Stomach (tissue), 4 donors: ENCODE results near the gene ADGRL2.

Experiments used
- CTCF ChIP-seq, 7 experiments: fragments of 450-650 bp in 4 of 7; fragments of 200-600 bp in 3 of 7; sonication (generic) in 3 of 7; IDR thresholded peaks; one replicate each; pipeline ENCODE4 v1.5.1; 2016 to 2019; ENCODE audit warnings: antibody characterized with exemption in 7 of 7, control low read depth in 2 of 7, mild to moderate bottlenecking in 1 of 7
- EP300 ChIP-seq: sonication (generic); formaldehyde crosslinking; IDR thresholded peaks from one replicate; pipeline ENCODE4 v1.6.1; 2017; ENCODE audit warnings: antibody characterized with exemption
- POLR2AphosphoS5 ChIP-seq, 3 donors: sonication (generic); formaldehyde crosslinking; IDR thresholded peaks; one replicate each; pipeline ENCODE4 v1.6.1; 2016; ENCODE audit warnings: antibody characterized with exemption in 3 of 3

GRCh38 chr1:81809808-81810207, 9.1 kb downstream of the ADGRL2 start:
- TF ChIP-seq CTCF (IDR thresholded peaks at IDR 0.05) (no peak), EP300 (no peak), POLR2AphosphoS5 (IDR thresholded peaks at IDR 0.05) (no peak)
